NCI-H128 (cell line): ENCODE data around the gene PCDHB7.
"Not testable (repeated sequence)": the region's sequence is repeated elsewhere in the genome, so short reads cannot be mapped to it uniquely, and the experiment has no call there.

ENCODE experiments used
- DNase-seq: peaks from one replicate; lab custom pipeline; 2025; ENCODE audit not compliant: unreplicated experiment; lab: John Stamatoyannopoulos, UW

Gene PCDHB7

GRCh38 chr5:141179876-141180275 is 7.4 kb downstream of the PCDHB7 start:
- not testable (repeated sequence) for DNase-seq

GRCh38 chr5:141180313-141180712 is 7.9 kb downstream of the PCDHB7 start:
- no peak for DNase-seq

GRCh38 chr5:141182248-141182647 is 9.8 kb downstream of the PCDHB7 start, which contains the start of gene PCDHB16:
Gene PCDHB16 (plus strand): TSS chr5:141182387. CDS start chr5:141182560, 173 bp downstream.
- no peak for DNase-seq

- not testable (repeated sequence) for DNase-seq
Observed at GRCh38 chr5:141184117-141184855, 11.8 kb downstream of the PCDHB7 start.

GRCh38 chr5:141186897-141187512 is 14.6 kb downstream of the PCDHB7 start, which contains the start of gene PCDHB9:
Gene PCDHB9 (plus strand): TSS chr5:141187161. CDS start chr5:141187319, 158 bp downstream.
- no peak for DNase-seq

- DNase-seq, result not testable (repeated sequence)
Observed at GRCh38 chr5:141188682-141189081, 16.2 kb downstream of the PCDHB7 start.

- not testable (repeated sequence) for DNase-seq
Observed at GRCh38 chr5:141189131-141189530, 16.7 kb downstream of the PCDHB7 start.

- DNase-seq, result no peak
Observed at GRCh38 chr5:141192110-141192725, 19.8 kb downstream of the PCDHB7 start, which contains the start of gene PCDHB10. Gene PCDHB10 (plus strand): TSS chr5:141192353. CDS start chr5:141192553, 200 bp downstream.

GRCh38 chr5:141194332-141194731 is 21.9 kb downstream of the PCDHB7 start:
- not testable (repeated sequence) for DNase-seq

GRCh38 chr5:141196363-141196762 is 23.9 kb downstream of the PCDHB7 start:
- DNase-seq, result no peak

- no peak for DNase-seq
Observed at GRCh38 chr5:141199359-141200235, 27.2 kb downstream of the PCDHB7 start, which contains the start of gene PCDHB11. Gene PCDHB11 (plus strand): TSS chr5:141199627. CDS start chr5:141199775, 148 bp downstream.

- not testable (repeated sequence) for DNase-seq
Observed at GRCh38 chr5:141201126-141201525, 28.7 kb downstream of the PCDHB7 start.

GRCh38 chr5:141201646-141202045 is 29.2 kb downstream of the PCDHB7 start:
- not testable (repeated sequence) for DNase-seq

- no peak for DNase-seq
Observed at GRCh38 chr5:141208478-141208877, 36.0 kb downstream of the PCDHB7 start, which contains the start of gene PCDHB12. Gene PCDHB12 (plus strand): TSS chr5:141208719. CDS start chr5:141208908, 189 bp downstream.

GRCh38 chr5:141210281-141210680 is 37.8 kb downstream of the PCDHB7 start:
- DNase-seq, result not testable (repeated sequence)

- not testable (repeated sequence) for DNase-seq
Observed at GRCh38 chr5:141210849-141211248, 38.4 kb downstream of the PCDHB7 start.

GRCh38 chr5:141213656-141214339 is 41.4 kb downstream of the PCDHB7 start, which contains the start of gene PCDHB13:
Gene PCDHB13 (plus strand): TSS chr5:141213919. CDS start chr5:141214124, 205 bp downstream.
- DNase-seq, result not testable (repeated sequence)

GRCh38 chr5:141214583-141214982 is 42.1 kb downstream of the PCDHB7 start:
- not testable (repeated sequence) for DNase-seq

GRCh38 chr5:141215504-141215903 is 43.1 kb downstream of the PCDHB7 start:
- DNase-seq, result not testable (repeated sequence)

- DNase-seq, result not testable (repeated sequence)
Observed at GRCh38 chr5:141216035-141216434, 43.6 kb downstream of the PCDHB7 start.
